GM23248 (cell line): Measurements from ENCODE around the gene SLC25A38.

Experiments used
- EZH2 ChIP-seq: fragments of 200-600 bp; sonication (generic); IDR thresholded peaks from 2 replicates; pipeline ENCODE4 v1.6.1; 2018; ENCODE audit warnings: antibody characterized with exemption, mild to moderate bottlenecking; ENCODE audit not compliant: insufficient read depth, poor library complexity, severe bottlenecking
- EZH2phosphoT487 ChIP-seq: fragments of 200-600 bp; sonication (generic); IDR thresholded peaks from 2 replicates; pipeline ENCODE4 v1.6.1; 2018; ENCODE audit warnings: antibody characterized with exemption, moderate library complexity, mild to moderate bottlenecking, low read depth; ENCODE audit not compliant: insufficient read depth

GRCh38 chr3:39334205-39334604 is 49.0 kb upstream of the SLC25A38 start:
- no peak for TF ChIP-seq EZH2
- no peak for TF ChIP-seq EZH2phosphoT487
